Endothelial cell (in vitro differentiated cells): ENCODE results near the gene KRTAP1-3. TPM values are rescaled to one million over a fixed set of nuclear protein-coding genes. Genes with fewer than 3 reads are reported as not detected.
"Not testable (repeated sequence)": the region's sequence is repeated elsewhere in the genome, so short reads cannot be mapped to it uniquely, and the experiment has no call there.

Source experiments
- DNase-seq: peaks from one replicate; pipeline ENCODE4 v3.0.0; 2021; ENCODE audit warnings: low spot score
- H3K27ac Mint-ChIP-seq: one replicate; pipeline ENCODE4 v1.8.0; 2021; ENCODE audit warnings: mixed read lengths, inconsistent platforms; ENCODE audit not compliant: unreplicated experiment
- H3K27me3 Mint-ChIP-seq: one replicate; pipeline ENCODE4 v1.8.0; 2021; ENCODE audit warnings: mild to moderate bottlenecking, moderate library complexity, mixed read lengths, inconsistent platforms; ENCODE audit not compliant: unreplicated experiment
- H3K36me3 Mint-ChIP-seq: one replicate; pipeline ENCODE4 v1.8.0; 2021; ENCODE audit warnings: mild to moderate bottlenecking, low read depth, mixed read lengths, inconsistent platforms; ENCODE audit not compliant: unreplicated experiment
- H3K4me1 Mint-ChIP-seq: one replicate; pipeline ENCODE4 v1.8.0; 2021; ENCODE audit warnings: mild to moderate bottlenecking, mixed read lengths, inconsistent platforms; ENCODE audit not compliant: unreplicated experiment
- H3K4me3 Mint-ChIP-seq: one replicate; pipeline ENCODE4 v1.8.0; 2021; ENCODE audit warnings: mild to moderate bottlenecking, mixed read lengths, inconsistent platforms; ENCODE audit not compliant: unreplicated experiment
- H3K9me3 Mint-ChIP-seq: one replicate; pipeline ENCODE4 v1.8.0; 2021; ENCODE audit warnings: mixed read lengths, inconsistent platforms; ENCODE audit not compliant: unreplicated experiment
- total RNA-seq: library from RNA; stranded (reverse); fragmentation: NEBNext Ultra II Directional; extraction: Animal tissue kit (Norgen Biotek cat#: 25700); gene quantifications from one replicate; pipeline ENCODE4 v1.2.1, GENCODE V29; 2021; ENCODE audit not compliant: unreplicated experiment
- TF ChIP-seq, protein P1 (sequence below): fragments of 200-600 bp; sonication (generic); IDR thresholded peaks from one replicate; pipeline ENCODE4 v1.5.0; 2021; ENCODE audit warnings: antibody characterized with exemption; ENCODE audit not compliant: unreplicated experiment

Gene KRTAP1-3
- total RNA-seq, 1 donor from 2014 or later = not detected

DNA sequence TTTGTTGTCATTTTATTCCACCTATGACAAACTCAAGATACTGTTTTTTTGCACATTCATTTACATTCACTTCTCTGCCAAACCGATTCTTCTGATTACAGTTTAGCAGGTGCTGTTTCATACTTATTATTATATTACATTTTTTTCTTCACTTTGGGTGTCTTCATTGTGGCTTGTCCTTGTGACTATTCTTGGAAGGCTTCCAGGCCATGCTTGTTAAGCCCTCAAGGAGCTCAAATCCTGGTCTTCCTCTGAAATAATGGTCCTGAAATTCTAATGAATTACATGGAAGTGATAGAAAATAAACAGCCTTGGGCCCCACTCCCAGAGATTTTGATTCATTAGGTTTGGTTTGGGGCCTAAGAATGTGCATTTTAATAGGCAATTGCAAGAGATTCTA lies 29.6 kb upstream of the KRTAP1-3 start:
- Mint-ChIP-seq H3K4me1 (no peaks in the 10 kb centered on the region), H3K9me3 (no peaks in the 10 kb centered on the region), H3K27ac (no peak overlapping the region), H3K27me3 (peaks cover 1% of the 10 kb centered on the region), H3K4me3 (no peak overlapping the region), H3K36me3 (no peaks in the 10 kb centered on the region)
- TF ChIP-seq, protein P1, sequence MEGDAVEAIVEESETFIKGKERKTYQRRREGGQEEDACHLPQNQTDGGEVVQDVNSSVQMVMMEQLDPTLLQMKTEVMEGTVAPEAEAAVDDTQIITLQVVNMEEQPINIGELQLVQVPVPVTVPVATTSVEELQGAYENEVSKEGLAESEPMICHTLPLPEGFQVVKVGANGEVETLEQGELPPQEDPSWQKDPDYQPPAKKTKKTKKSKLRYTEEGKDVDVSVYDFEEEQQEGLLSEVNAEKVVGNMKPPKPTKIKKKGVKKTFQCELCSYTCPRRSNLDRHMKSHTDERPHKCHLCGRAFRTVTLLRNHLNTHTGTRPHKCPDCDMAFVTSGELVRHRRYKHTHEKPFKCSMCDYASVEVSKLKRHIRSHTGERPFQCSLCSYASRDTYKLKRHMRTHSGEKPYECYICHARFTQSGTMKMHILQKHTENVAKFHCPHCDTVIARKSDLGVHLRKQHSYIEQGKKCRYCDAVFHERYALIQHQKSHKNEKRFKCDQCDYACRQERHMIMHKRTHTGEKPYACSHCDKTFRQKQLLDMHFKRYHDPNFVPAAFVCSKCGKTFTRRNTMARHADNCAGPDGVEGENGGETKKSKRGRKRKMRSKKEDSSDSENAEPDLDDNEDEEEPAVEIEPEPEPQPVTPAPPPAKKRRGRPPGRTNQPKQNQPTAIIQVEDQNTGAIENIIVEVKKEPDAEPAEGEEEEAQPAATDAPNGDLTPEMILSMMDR = no peak
- no peak for DNase-seq

GRCh38 chr17:41063449-41063848 lies 28.8 kb upstream of the KRTAP1-3 start:
- Mint-ChIP-seq H3K9me3 (no peaks in the 10 kb centered on the region), H3K27ac (no peak overlapping the region), H3K4me3 (no peak overlapping the region), H3K27me3 (peaks cover 1% of the 10 kb centered on the region), H3K4me1 (no peaks in the 10 kb centered on the region), H3K36me3 (no peaks in the 10 kb centered on the region)
- DNase-seq = no peak
- TF ChIP-seq, protein P1 = no peak

- Mint-ChIP-seq H3K27me3 (peaks cover 1% of the 10 kb centered on the region), H3K27ac (no peak overlapping the region), H3K4me1 (no peaks in the 10 kb centered on the region), H3K9me3 (no peaks in the 10 kb centered on the region), H3K36me3 (no peaks in the 10 kb centered on the region), H3K4me3 (no peak overlapping the region)
- TF ChIP-seq, protein P1 = no peak
- no peak for DNase-seq
Observed at GRCh38 chr17:41061964-41062363, 27.3 kb upstream of the KRTAP1-3 start.

- peaks cover 1% of the 10 kb centered on the region for H3K27me3 Mint-ChIP-seq
- no peak within 1 kb of the TSS for H3K4me3 Mint-ChIP-seq
- H3K27ac Mint-ChIP-seq = no peak within 1 kb of the TSS
- TF ChIP-seq, protein P1 = no peak
- no peaks in the 10 kb centered on the region for H3K4me1 Mint-ChIP-seq
- no peak for DNase-seq
- H3K9me3 Mint-ChIP-seq = no peaks in the 10 kb centered on the region
- no peaks in the 10 kb centered on the region for H3K36me3 Mint-ChIP-seq
Observed at GRCh38 chr17:41060052-41060604, 25.5 kb upstream of the KRTAP1-3 start, which contains the start of gene KRTAP2-3. Gene KRTAP2-3 (minus strand): TSS chr17:41060114. CDS start chr17:41060050, 64 bp downstream.

DNA sequence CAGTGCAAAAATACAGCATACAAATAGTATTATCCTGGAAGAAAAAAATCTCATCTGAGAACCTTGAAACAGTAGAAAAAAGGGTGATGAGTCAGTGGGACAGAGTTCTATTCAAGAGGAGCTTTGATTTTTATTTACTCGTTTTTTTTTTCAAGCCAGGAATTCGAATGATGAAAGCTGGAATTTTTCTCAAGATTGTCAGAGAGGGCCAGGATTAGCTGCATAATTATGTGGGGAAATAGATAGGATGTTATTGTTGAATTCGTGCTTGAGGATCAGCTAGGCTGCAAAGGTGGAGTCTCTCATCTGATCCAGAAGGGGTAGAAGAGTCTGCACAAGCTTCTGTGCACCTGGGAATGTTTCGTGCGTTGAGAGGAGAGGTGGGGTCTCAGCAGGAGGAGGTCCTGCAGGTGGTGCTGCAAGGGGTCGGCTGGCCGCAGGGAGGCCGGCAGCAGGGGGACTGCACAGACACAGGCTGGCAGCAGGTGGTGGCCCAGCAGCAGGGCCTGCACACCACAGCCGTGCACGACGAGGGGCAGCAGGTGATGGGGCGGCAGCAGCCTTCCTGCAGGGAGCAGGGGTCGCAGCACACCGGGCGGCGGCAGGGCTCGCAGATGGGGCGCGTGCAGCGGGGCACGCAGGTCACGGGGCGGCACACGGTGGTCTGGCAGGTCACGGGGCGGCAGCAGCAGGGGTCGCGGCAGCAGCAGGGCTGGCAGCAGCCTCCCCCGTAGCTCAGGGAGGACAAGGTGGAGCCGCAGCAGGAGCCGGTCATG lies 24.8 kb upstream of the KRTAP1-3 start:
- not testable (repeated sequence) for H3K27ac Mint-ChIP-seq, H3K4me3 Mint-ChIP-seq, DNase-seq, H3K36me3 Mint-ChIP-seq, H3K27me3 Mint-ChIP-seq, H3K4me1 Mint-ChIP-seq, H3K9me3 Mint-ChIP-seq
